Measurements from ENCODE around the gene PLEKHG1.

- no peak for TF ChIP-seq CTCF (IDR thresholded peaks at IDR 0.05)
- TF ChIP-seq POLR2A (IDR thresholded peaks at IDR 0.05) = no peak
Observed at GRCh38 chr6:150601439-150601838, 1.8 kb downstream of the PLEKHG1 start.
